Raji (cell line): ENCODE measurements around the gene TRIM13.

Experiments
- POLR2A ChIP-seq: IDR thresholded peaks from 2 replicates; pipeline ENCODE4 v1.6.1; 2011; ENCODE audit warnings: low read depth, low read length, control low read depth; ENCODE audit not compliant: insufficient read depth

The TRIM13 gene, protein sequence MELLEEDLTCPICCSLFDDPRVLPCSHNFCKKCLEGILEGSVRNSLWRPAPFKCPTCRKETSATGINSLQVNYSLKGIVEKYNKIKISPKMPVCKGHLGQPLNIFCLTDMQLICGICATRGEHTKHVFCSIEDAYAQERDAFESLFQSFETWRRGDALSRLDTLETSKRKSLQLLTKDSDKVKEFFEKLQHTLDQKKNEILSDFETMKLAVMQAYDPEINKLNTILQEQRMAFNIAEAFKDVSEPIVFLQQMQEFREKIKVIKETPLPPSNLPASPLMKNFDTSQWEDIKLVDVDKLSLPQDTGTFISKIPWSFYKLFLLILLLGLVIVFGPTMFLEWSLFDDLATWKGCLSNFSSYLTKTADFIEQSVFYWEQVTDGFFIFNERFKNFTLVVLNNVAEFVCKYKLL

GRCh38 chr13:49996951-49997895 is at the start of gene TRIM13:
TRIM13 (plus strand) TSS chr13:49997042; CDS start chr13:50011941, 14,899 bp downstream.
- TF ChIP-seq POLR2A = peak; percentile 83

DNA sequence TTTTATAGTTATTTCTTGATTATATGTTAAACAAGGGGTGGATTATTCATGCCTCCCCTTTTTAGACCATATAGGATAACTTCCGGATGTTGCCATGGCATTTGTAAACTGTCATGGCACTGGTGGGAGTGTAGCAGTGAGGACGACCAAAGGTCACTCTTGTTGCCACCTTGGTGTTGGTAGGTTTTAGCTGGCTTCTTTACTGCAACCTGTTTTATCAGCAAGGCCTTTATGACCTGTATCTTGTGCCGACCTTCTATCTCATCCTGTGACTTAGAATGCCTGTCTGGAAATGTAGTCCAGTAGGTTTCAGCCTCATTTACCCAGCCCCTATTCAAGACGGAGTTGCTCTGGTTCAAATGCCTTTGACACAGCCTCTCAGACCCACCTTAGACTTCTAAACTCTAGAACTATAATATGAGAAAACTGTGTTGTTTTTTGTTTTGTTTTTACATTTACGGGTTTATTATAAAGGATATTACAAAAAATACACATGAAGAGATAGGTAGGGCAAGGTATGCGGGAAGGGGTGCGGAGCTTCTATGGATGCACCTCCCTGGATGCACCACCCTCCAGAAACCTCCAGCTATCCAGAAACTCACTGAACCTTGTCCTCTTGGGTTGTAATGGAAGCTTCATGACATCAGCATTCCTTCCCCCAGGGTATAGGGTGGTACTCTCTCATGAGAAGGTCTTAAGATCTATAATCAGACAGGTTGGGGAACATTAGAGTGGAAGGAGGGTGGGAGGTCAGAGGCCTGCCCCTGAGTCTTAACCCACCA is 44.9 kb upstream of the TRIM13 start:
- no peak for TF ChIP-seq POLR2A

- TF ChIP-seq POLR2A = no peak
These were observed 43.3 kb upstream of the TRIM13 start for GRCh38 chr13:49953560-49953959.

GRCh38 chr13:49954674-49955455 is 42.0 kb upstream of the TRIM13 start:
- TF ChIP-seq POLR2A = no peak

- TF ChIP-seq POLR2A = no peak
These were observed 40.7 kb upstream of the TRIM13 start for GRCh38 chr13:49956131-49956530.

DNA sequence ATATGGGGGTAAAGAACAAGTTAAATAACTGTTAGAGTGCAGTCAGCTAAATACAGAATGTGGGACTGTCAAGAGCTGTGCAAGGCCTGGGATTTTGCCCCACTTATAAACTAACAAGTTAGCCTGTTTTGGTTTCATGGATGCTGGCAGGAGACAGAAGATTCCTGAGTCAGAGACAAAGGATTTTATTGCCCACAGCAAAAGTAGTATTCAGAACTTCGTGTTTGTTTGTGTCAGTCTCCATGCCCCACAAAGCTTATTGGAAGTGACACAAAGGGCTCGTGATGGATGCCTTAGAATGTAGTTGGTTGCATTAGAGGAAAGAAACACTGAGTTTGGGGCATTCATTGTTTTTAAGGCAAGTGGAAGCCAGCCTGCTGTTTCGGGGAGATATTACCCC is 38.5 kb upstream of the TRIM13 start:
- no peak for TF ChIP-seq POLR2A

- no peak for TF ChIP-seq POLR2A
These were observed 29.4 kb upstream of the TRIM13 start for GRCh38 chr13:49967456-49967855.

DNA sequence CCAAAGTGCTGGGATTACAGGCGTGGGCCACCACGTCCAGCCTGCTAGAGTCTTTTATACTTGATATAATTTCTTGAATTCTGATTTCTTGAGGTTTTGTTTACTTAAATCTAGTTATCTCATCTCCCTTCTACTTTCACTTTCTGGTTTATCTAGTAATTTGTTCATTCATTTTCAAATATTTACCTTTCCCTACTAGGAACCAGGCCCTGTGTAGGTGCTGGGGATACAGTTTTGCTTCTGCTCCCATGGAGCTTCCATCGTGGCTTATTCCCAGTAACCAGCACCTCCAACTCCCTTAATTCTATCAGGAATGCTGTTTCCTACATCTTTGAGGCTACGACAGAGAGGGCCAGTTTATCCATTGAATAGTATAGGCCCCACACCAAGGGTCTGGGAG is 24.1 kb upstream of the TRIM13 start:
- TF ChIP-seq POLR2A = no peak

GRCh38 chr13:49975826-49976225 is 21.0 kb upstream of the TRIM13 start:
- TF ChIP-seq POLR2A = no peak

DNA sequence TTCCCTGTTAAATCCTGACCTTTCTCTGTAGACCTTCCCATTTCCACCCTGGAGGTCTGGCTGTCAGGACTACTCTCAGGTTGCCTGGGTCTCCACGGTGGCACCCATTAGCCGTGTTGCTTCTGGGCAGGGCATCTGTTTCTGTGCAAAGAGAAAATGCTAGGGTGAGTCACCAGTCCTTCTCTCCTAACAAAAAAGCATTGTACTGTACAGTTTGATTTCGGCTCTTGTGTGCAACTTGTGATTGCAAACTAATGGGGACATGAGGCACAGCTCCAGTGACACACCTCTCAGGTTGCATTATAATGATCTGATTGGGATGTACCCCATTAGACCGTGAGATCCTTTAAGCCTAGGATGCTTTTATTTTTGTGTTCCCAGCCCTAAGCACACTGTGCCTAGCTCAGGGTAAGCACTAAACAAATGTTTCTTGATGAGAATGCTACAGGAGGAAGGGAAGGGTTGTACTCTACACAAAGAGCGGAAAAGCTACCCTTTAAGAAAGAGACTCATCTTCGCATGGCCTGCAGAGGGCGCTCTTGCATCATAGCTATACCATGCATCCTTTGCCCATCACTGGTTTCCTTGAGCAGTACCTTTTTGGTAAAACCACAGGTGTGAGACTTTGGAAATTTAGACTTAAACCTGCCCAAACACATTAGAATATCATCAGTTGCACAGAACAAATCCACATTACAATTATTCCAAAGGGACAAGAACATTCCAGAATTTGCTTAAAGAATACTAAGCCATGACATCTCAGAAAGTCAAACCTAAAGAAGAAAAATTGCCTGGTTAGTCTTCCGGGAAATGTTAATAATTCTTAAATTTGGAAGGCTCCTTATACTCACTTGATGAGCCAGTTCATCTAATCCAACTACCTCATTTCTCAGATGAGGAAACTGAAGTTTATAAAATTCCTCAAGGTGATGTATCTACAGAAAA is 20.3 kb upstream of the TRIM13 start:
- no peak for TF ChIP-seq POLR2A

GRCh38 chr13:49977992-49978391 is 18.9 kb upstream of the TRIM13 start:
- no peak for TF ChIP-seq POLR2A

DNA sequence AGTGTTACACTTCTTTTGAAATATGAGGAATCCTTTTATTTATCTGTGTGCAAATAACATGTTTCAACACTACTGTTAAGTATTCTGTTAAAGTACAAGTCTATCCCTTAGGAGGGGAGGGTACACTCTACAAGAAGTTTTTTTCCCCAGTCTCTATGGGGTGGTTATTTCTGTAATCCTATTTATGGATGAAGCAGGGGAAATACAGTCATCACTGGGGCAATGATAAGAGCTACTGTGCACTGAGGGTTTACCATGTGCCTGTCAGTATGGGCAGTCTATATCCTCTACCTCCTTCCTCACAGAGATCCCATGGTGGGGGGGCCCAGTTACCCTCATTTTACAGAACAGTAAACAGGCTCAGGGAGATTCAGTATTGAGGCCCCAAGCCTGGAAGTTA is 16.6 kb upstream of the TRIM13 start:
- no peak for TF ChIP-seq POLR2A

DNA sequence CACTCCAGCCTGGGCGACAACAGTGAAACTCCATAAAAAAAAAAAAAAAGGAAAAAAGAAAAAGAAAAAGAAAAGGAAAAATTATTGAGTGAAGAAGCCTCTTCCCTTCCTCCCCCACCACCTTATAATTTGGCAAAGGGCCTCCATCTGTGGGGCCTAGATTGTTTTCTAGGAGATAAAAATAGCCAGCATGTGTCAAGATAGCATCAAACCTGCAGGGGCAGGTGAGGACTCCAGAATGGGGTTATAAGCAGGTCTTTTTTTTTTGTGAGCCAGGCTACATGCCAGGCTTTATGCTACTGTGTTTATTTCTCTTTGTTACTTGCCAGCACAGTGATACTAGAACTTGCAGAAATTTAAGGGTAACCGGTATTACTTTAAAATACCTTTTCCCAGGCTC is 11.7 kb upstream of the TRIM13 start:
- no peak for TF ChIP-seq POLR2A
